GM12873 (cell line): ENCODE measurements around the gene PIGC.

Experiments
- CTCF ChIP-seq: IDR thresholded peaks from 2 replicates; pipeline ENCODE4 v1.5.1; 2012; ENCODE audit warnings: low read depth, mild to moderate bottlenecking, moderate library complexity, low read length, control low read depth; ENCODE audit not compliant: insufficient read depth; ENCODE audit errors: missing control alignments

Gene PIGC

GRCh38 chr1:172393354-172393753, 50.5 kb downstream of the PIGC start:
- no peak for TF ChIP-seq CTCF

- no peak for TF ChIP-seq CTCF
Observed at GRCh38 chr1:172391976-172392375, 51.9 kb downstream of the PIGC start.
